ENCODE results near the gene NFATC1.
A peak's percentile ranks its signal among the peaks of the same experiment; 100 is the strongest.

Gene NFATC1

GRCh38 chr18:79379931-79380815, 15.6 kb upstream of the NFATC1 start:
- no peak overlapping the region for H3K27ac ChIP-seq
- TF ChIP-seq CTCF (IDR thresholded peaks at IDR 0.05) = no peak
- DNase-seq (ENCODE audit: low spot score) = peak; percentile 70

GRCh38 chr18:79380816-79381806, 14.6 kb upstream of the NFATC1 start:
- DNase-seq (ENCODE audit: low spot score) = peak; percentile 80
- H3K4me3 ChIP-seq = no peak overlapping the region
- TF ChIP-seq CTCF (IDR thresholded peaks at IDR 0.05) = peak; percentile 81
- H3K27ac ChIP-seq = no peak overlapping the region

More at GRCh38 chr18:79379931-79380815, 15.6 kb upstream of the NFATC1 start:
- no peak overlapping the region for H3K4me3 ChIP-seq

DNA sequence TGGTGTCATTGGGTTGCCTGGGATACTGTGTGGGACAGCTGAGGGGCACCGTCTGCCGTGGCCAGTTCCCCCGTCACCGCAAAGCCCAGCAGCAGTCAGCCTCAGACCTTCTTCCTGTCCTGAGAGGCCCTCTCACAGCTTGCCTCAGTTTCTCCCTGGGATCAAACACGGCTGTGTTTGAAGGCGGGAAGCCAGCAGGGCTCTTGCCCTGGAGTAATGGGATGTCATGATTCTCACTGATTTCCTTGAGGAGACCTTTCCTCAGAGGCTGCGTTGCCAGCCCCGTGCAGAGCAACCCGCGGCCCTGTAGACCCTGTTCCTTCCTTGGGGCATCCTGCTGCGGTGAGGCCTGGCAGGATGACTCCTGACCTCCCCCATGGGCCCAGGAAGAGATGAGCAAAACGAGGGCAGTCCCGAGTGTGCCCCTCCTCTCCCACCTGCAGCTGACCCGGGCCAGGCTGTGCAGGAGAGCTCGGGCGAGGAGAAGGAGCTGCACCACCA, 13.9 kb upstream of the NFATC1 start:
- DNase-seq (ENCODE audit: low spot score) = no peak
- no peak for TF ChIP-seq CTCF (IDR thresholded peaks at IDR 0.05)
- no peak overlapping the region for H3K4me3 ChIP-seq
- no peak overlapping the region for H3K27ac ChIP-seq

DNA sequence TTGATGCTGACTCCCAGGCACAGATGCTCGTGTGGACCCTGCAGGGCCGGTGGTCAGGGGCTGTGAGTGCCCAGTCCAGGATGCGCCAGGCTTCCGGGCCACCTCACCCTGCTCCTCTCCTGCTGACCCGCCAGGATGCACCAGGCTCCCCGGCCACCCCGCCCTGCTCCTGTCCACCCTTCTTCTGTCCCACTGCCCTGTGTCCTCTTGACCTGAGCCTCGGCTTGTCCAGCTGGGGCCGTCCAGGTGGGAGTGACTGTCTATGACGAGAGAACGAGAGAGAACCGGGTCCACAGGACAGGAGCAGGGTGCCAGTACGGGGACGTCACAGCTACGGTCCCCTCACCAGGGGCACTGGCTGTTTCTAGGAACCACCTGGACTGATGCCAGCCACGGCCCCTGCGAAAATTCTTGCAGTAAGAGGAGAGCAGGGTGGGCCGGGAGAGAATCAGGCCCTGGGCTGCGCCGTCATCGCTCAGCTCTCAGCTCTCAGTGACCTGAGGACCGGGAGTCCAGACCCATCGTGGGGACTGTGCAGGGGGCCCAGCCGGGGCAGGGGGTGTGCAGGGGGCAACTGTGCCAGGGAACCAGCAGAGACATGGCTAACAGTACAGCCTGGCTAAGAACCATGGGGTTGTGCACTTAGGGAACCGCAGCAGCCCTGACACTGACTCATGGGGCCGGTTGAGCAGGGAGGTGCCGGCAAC, 12.9 kb upstream of the NFATC1 start:
- no peak for TF ChIP-seq CTCF (IDR thresholded peaks at IDR 0.05)
- Histone ChIP-seq H3K27ac (no peak overlapping the region), H3K4me3 (no peak overlapping the region)
- DNase-seq (ENCODE audit: low spot score) = peak; percentile 69

DNA sequence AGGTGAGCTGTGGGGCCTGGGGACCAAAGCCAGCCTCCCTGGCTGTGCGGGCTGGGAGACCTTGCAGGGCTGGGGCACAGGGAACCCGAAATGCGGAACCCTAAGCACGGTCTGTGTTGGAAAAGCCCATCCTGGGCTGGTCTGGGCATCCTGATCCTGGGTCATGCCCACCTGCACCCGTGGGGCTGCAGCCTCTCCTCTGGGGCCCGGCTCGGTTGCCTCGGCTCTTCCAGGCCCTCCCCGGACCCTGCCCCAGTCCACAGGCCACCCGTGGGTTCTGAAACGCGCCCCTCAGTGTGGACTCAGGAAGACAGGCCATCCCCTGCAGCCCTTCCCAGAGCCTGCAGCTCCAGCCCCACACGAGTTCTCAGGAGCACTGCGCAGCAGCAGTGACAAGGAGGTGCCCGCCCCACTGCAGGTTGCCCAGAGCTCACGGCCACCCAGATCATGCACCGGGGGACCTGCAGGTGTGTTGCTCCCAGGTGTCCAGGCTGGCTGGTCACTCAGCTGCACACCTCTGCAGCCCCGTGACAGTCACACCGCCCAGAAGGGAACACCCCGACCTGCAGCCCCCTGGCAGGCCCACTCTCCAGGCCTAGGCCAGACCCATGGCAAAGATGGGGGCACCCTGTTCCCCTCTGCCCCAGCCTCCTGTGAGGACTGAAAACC, 12.2 kb upstream of the NFATC1 start:
- DNase-seq (ENCODE audit: low spot score) = peak; percentile 66
- no peak for TF ChIP-seq CTCF (IDR thresholded peaks at IDR 0.05)
- Histone ChIP-seq H3K27ac (no peak overlapping the region), H3K4me3 (no peak overlapping the region)

All from coronary artery (tissue), 2 donors.